Astrocyte of the spinal cord (primary cell): Measurements from ENCODE around the gene LY6G6F.

Source experiments
- DNase-seq: peaks from one replicate; pipeline ENCODE4 v3.0.0; 2011; ENCODE audit warnings: low read depth, low spot score
- H3K4me3 ChIP-seq: 2 replicates; pipeline ENCODE4 v1.5.1; 2011; ENCODE audit warnings: low read depth, mild to moderate bottlenecking, low read length, moderate library complexity
- CTCF ChIP-seq: IDR thresholded peaks from 2 replicates; pipeline ENCODE4 v1.5.1; 2012; ENCODE audit warnings: low read depth, mild to moderate bottlenecking, low read length, inconsistent platforms
- in situ Hi-C: cut with HindIII; loops from 2 replicates; pipeline ENCODE4 v1.10.0; 2017; ENCODE audit warnings: low sequenced_read_pairs

LY6G6F gene

GRCh38 chr6:31706599-31706998 lies at the start of gene LY6G6F:
LY6G6F (plus strand) TSS chr6:31706866; CDS start chr6:31706907, 41 bp downstream.
- no peak for DNase-seq
- no peak for TF ChIP-seq CTCF
- in situ Hi-C loops = no loop called here
- no peak within 1 kb of the TSS for H3K4me3 ChIP-seq

GRCh38 chr6:31657406-31658157 lies 49.1 kb upstream of the LY6G6F start:
- in situ Hi-C loops = no loop called here
- DNase-seq = no peak
- TF ChIP-seq CTCF = no peak
- no peak overlapping the region for H3K4me3 ChIP-seq

- no peak for TF ChIP-seq CTCF
- in situ Hi-C loops = no loop called here
- no peak for DNase-seq
- H3K4me3 ChIP-seq = no peak overlapping the region
These were observed 48.4 kb upstream of the LY6G6F start for GRCh38 chr6:31658158-31658688.

- no peak for DNase-seq
- no peak for TF ChIP-seq CTCF
- peak overlapping the region; percentile 61 for H3K4me3 ChIP-seq
- in situ Hi-C loops = no loop called here
These were observed 47.5 kb upstream of the LY6G6F start for GRCh38 chr6:31658983-31659648.

GRCh38 chr6:31659649-31660380 lies 46.9 kb upstream of the LY6G6F start:
- peak overlapping the region; percentile 61 for H3K4me3 ChIP-seq
- in situ Hi-C loops = no loop called here
- TF ChIP-seq CTCF = no peak
- no peak for DNase-seq
